Measurements from ENCODE around the gene LPP.

- TF ChIP-seq CTCF (IDR thresholded peaks at IDR 0.05), result no peak
- TF ChIP-seq POLR2A (IDR thresholded peaks at IDR 0.05), result no peak
These were observed 466.8 kb downstream of the LPP start for GRCh38 chr3:188620752-188621151.

Data from Peyer's patch (tissue), 4 donors.